GM04503 (cell line): ENCODE measurements around the gene RCCD1.
"Not testable (repeated sequence)": the region's sequence is repeated elsewhere in the genome, so short reads cannot be mapped to it uniquely, and the experiment has no call there.

ENCODE experiments used
- DNase-seq: peaks from one replicate; pipeline ENCODE4 v3.0.0-alpha.2; 2012; ENCODE audit warnings: low read depth

RCCD1 gene

GRCh38 chr15:90954712-90955623 lies at the start of gene RCCD1:
Gene RCCD1, plus strand, starts transcription at chr15:90954884. Its CDS starts 1,851 bp downstream, at chr15:90956735.
- DNase-seq: peak; percentile 63

GRCh38 chr15:90905306-90906180 lies 49.1 kb upstream of the RCCD1 start:
- no peak for DNase-seq

- DNase-seq: no peak
Measured at GRCh38 chr15:90906181-90906849, 48.4 kb upstream of the RCCD1 start.

GRCh38 chr15:90907051-90907660 lies 47.5 kb upstream of the RCCD1 start:
- DNase-seq: no peak

GRCh38 chr15:90907838-90908507 lies 46.7 kb upstream of the RCCD1 start:
- DNase-seq: no peak

GRCh38 chr15:90909449-90909848 lies 45.2 kb upstream of the RCCD1 start:
- not testable (repeated sequence) for DNase-seq

- no peak for DNase-seq
Measured at GRCh38 chr15:90909976-90910375, 44.7 kb upstream of the RCCD1 start.

- DNase-seq: no peak
Measured at GRCh38 chr15:90910441-90911301, 44.0 kb upstream of the RCCD1 start.

- DNase-seq: no peak
Measured at GRCh38 chr15:90911302-90911623, 43.4 kb upstream of the RCCD1 start.

- DNase-seq: no peak
Measured at GRCh38 chr15:90911906-90912769, 42.5 kb upstream of the RCCD1 start.

- no peak for DNase-seq
Measured at GRCh38 chr15:90912770-90913075, 42.0 kb upstream of the RCCD1 start.

- DNase-seq: no peak
Measured at GRCh38 chr15:90913398-90913944, 41.2 kb upstream of the RCCD1 start.

GRCh38 chr15:90914305-90915080 lies 40.2 kb upstream of the RCCD1 start:
- DNase-seq: no peak

GRCh38 chr15:90915216-90915807 lies 39.4 kb upstream of the RCCD1 start:
- DNase-seq: no peak

- no peak for DNase-seq
Measured at GRCh38 chr15:90915808-90916440, 38.8 kb upstream of the RCCD1 start.

- DNase-seq: no peak
Measured at GRCh38 chr15:90916461-90916860, 38.2 kb upstream of the RCCD1 start.

GRCh38 chr15:90917569-90917968 lies 37.1 kb upstream of the RCCD1 start:
- DNase-seq: no peak
